Transverse colon (tissue), 4 donors: ENCODE results near the gene FCGR3B. TPM values are rescaled to one million over a fixed set of nuclear protein-coding genes. Genes with fewer than 3 reads are reported as not detected.
A peak's percentile ranks its signal among the peaks of the same experiment; 100 is the strongest.
"Not testable (repeated sequence)": the region's sequence is repeated elsewhere in the genome, so short reads cannot be mapped to it uniquely, and the experiment has no call there.

Experiments used
- DNase-seq: peaks from one replicate; pipeline ENCODE4 v3.0.0-alpha.2; 2019
- H3K27ac ChIP-seq, 4 donors: fragments of 200-600 bp; sonication (generic); 2 replicates each; pipeline ENCODE4 v1.5.1; 2016 to 2018; ENCODE audit warnings: inconsistent platforms in 4 of 4
- H3K27me3 ChIP-seq: fragments of 200-600 bp; sonication (generic); 2 replicates; pipeline ENCODE4 v1.5.1; 2017; ENCODE audit warnings: inconsistent platforms
- H3K36me3 ChIP-seq, 4 donors: fragments of 200-600 bp; sonication (generic); 2 replicates each; pipeline ENCODE4 v1.5.1; 2017 to 2019; ENCODE audit warnings: inconsistent platforms in 4 of 4
- H3K4me1 ChIP-seq, 4 donors: fragments of 200-600 bp; sonication (generic); 2 replicates each; pipeline ENCODE4 v1.5.1; 2017 to 2020; ENCODE audit warnings: inconsistent platforms in 4 of 4
- H3K4me3 ChIP-seq, 4 donors: fragments of 200-600 bp; sonication (generic); 1 replicate in 1 of 4; 2 replicates in 3 of 4; pipeline versions ENCODE4 v1.5.1 to v1.6.1; 2017 to 2019; ENCODE audit warnings: inconsistent platforms in 4 of 4
- H3K9me3 ChIP-seq, 2 donors: fragments of 200-600 bp; sonication (generic); 2 replicates each; pipeline ENCODE4 v1.5.1; 2017 to 2019; ENCODE audit warnings: inconsistent platforms in 2 of 2
- WGBS, 2 donors: methylation state at CpG; one replicate each; pipeline ENCODE4 v1.1.5; 2018; ENCODE audit warnings: low coverage in 1 of 2; 5-methylcytosine and 5-hydroxymethylcytosine counted together
- in situ Hi-C, 4 donors: fragments of 200-750 bp; cut with MboI; loops; one replicate each; pipeline versions ENCODE4 v1.15.0 to v1.15.1; 2017; ENCODE audit warnings: low sequenced_read_pairs in 3 of 4, low pct_ligation_motif_present in 1 of 4, low pct_unique_long_range_greater_than_20kb in 1 of 4
- intact Hi-C: fragments of 100-400 bp; cut with DNase I; formaldehyde crosslinking; loops from one replicate; pipeline ENCODE4 v1.15.1; 2023; ENCODE audit warnings: low total_unique reads
- total RNA-seq, 4 donors: library from RNA; depleted of rRNA; stranded (reverse); fragments of >200 nt; gene quantifications; one replicate each; pipeline ENCODE4 v1.1.0, GENCODE V29; 2016
- TF ChIP-seq, protein P1 (sequence below), 5 experiments: fragments of 200-600 bp in 3 of 5; fragments of 450-650 bp in 2 of 5; sonication (generic) in 3 of 5; IDR thresholded peaks; 1 replicate in 2 of 5; 2 replicates in 3 of 5; pipeline ENCODE4 v1.5.1; 2016 to 2017; ENCODE audit warnings: antibody characterized with exemption in 5 of 5, inconsistent platforms in 3 of 5, mild to moderate bottlenecking in 2 of 5, moderate library complexity in 1 of 5

Gene FCGR3B
- total RNA-seq, 4 donors from 2014 or later: 2.0 TPM; not detected in 3

DNA sequence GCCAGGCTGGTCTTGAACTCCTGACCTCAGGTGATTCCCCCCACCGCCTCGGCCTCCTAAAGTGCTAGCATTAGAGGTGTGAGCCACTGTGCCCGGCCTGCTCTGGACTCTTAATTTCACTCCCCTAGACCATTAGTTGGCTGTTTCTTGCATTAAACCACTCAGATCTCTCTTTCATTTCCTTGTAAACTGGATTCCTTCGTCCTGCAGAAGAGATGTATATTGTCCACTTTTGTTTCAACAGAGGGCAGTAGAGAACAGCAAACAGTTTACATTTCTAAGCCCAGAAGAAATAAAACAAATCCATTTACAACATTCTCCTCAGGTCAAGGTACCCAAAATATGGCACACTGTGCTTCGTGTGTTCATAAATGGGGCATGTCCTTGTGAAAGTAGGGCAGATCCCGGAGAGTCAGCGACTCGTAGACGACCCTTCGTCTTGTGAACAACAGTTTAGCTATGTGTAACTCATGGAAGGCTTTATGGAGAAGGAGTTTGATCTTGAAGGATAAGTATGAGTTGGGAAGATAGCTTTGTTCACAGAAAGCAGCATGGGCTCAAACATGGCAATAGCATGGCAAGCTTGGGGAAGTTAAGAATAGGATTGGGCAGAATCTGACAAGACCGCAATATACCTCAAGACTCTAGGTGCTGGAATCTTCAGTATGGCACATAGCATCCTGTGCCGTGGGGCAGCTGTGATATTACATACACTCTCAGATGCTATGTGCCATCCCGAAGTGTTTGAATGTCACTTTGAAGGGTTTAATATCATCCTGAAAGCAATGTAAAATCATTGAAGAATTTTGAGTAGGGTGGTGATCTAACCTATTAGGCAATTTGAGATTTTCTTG, 16.8 kb upstream of the FCGR3B start:
- H3K4me3 ChIP-seq, H3K27ac ChIP-seq, intact Hi-C loops, DNase-seq, H3K36me3 ChIP-seq, H3K9me3 ChIP-seq, H3K4me1 ChIP-seq: not testable (repeated sequence)
- in situ Hi-C loops: loop anchor here in 3 of 4 donors (25.0 kb wide), 1 partner anchor 90 kb away; the partner anchor contains the start of gene DUSP12 (in 3 of the 3)
- TF ChIP-seq, protein P1, sequence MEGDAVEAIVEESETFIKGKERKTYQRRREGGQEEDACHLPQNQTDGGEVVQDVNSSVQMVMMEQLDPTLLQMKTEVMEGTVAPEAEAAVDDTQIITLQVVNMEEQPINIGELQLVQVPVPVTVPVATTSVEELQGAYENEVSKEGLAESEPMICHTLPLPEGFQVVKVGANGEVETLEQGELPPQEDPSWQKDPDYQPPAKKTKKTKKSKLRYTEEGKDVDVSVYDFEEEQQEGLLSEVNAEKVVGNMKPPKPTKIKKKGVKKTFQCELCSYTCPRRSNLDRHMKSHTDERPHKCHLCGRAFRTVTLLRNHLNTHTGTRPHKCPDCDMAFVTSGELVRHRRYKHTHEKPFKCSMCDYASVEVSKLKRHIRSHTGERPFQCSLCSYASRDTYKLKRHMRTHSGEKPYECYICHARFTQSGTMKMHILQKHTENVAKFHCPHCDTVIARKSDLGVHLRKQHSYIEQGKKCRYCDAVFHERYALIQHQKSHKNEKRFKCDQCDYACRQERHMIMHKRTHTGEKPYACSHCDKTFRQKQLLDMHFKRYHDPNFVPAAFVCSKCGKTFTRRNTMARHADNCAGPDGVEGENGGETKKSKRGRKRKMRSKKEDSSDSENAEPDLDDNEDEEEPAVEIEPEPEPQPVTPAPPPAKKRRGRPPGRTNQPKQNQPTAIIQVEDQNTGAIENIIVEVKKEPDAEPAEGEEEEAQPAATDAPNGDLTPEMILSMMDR (IDR thresholded peaks at IDR 0.05): peak in 4 of 5 experiments; percentile 15 to 30 (median 26)
- peaks cover 11% of the 10 kb centered on the region for H3K27me3 ChIP-seq
- 39% methylated on average over 12 of the region's 13 CpGs; no CpG with 5 or more reads in 1 of the 2 donors for WGBS, 2 donors

DNA sequence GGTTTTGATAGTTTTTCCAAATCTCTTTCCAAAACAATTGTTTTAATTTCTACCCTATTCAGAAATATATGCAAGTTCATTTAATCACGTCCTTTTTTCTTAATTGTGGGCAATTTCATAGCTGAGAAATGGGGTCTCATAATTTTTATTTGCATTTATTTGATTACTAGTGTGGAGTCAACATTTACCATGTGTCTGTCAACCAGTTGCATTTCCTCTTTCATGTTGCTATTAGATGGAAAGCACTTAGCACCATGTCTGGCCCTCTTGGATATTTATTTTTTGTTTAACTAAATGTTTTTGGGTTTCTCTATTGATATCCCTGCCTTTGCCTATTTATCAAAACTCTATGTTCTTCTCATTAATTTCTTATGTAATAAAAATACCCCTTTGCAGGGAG, 13.9 kb upstream of the FCGR3B start:
- H3K36me3 ChIP-seq, H3K4me3 ChIP-seq, DNase-seq, H3K4me1 ChIP-seq, H3K27ac ChIP-seq, intact Hi-C loops, H3K9me3 ChIP-seq: not testable (repeated sequence)
- in situ Hi-C loops: loop anchor here in 3 of 4 donors (25.0 kb wide), 1 partner anchor 92 kb away; the partner anchor contains the start of gene DUSP12 (in 3 of the 3)
- H3K27me3 ChIP-seq: peaks cover 11% of the 10 kb centered on the region
- 48% methylated on average over 1 of the region's 1 CpG; no CpG with 5 or more reads in 1 of the 2 donors for WGBS, 2 donors

DNA sequence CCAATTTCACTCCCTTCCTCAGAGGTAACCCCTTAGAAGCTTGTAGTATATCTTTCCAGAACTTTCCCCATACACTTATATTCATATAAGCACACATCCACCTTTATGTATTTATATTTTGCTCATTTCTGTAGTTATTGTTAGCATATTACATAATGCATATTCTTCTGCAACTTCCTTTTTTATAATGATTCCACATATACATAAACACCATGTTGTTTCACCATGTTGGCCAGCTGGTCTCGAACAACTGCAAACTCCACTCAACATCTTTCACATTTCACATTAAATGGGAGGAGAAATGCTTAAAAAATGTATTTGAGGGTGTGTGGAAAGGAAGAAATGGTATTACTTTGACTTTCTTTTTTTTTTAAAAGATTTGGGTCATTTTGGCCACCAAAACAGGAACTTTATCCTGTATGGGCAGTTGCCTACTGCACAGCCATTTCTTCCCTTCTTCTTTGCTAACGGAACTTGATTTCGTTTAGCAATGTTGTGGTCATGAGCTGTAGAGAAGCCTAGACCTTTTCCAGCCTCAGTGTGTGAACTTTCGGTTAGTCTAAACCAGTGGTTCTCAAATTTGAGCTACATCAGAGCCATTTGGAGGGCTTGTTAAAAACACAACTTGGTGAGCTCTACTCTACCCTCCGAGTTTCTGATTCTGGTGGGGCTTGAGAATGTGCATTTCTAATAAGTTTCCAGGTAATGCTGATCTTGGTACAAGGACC, 12.7 kb upstream of the FCGR3B start:
- H3K27ac ChIP-seq, H3K4me3 ChIP-seq, H3K4me1 ChIP-seq, DNase-seq, H3K36me3 ChIP-seq, H3K9me3 ChIP-seq, H3K27me3 ChIP-seq, intact Hi-C loops: not testable (repeated sequence)
- WGBS, 2 donors: 62% methylated on average over 4 of the region's 5 CpGs; no CpG with 5 or more reads in 1 of the 2 donors
- in situ Hi-C loops: loop anchor here in 3 of 4 donors (25.0 kb wide), 1 partner anchor 94 kb away; the partner anchor contains the start of gene DUSP12 (in 3 of the 3)

DNA sequence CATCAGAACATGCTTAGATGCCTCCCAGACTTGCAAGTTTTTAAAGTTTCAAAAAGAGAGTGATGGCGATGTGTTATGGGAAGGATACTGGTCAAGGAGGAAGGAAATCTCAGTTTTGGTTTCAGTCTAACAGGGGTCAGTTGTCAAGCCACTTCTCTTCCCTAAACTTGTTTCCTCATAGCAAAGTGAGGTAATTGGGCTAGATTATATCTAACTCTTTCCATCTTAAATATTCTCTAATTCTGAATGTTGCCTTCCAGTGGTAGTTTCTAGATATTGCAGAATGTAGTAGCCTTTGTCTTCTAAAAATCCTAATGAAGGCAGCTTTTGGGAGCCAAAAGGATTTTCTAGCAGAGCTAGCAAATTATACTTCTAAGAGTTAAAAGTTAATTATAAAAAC, 11.7 kb upstream of the FCGR3B start:
- H3K27ac ChIP-seq, H3K4me3 ChIP-seq, H3K4me1 ChIP-seq, intact Hi-C loops, H3K9me3 ChIP-seq, H3K36me3 ChIP-seq, H3K27me3 ChIP-seq, DNase-seq: not testable (repeated sequence)
- in situ Hi-C loops: loop anchor here in 3 of 4 donors (25.0 kb wide), 1 partner anchor 95 kb away; the partner anchor contains the start of gene DUSP12 (in 3 of the 3)
- WGBS, 2 donors: 75% methylated on average over 1 of the region's 1 CpG; no CpG with 5 or more reads in 1 of the 2 donors

DNA sequence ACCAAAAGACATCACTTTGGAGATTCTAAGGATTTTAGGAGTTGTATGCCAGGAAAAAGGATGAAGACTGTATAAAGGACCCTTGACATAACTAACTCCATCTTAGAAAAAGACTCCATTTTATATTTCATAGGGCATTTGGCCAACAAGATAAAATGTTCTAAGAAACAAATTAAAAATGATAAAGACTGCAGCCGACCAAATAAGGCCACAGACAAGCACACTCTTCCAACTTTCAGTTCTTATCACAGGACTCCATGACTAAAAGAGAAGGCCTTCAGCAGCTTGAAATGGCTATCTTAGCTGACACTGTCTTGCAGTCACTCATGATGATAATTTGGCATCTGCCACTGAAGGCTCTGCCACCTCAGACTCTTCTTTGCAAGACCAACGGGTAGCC, 8.2 kb upstream of the FCGR3B start:
- H3K27me3 ChIP-seq, intact Hi-C loops, H3K4me1 ChIP-seq, H3K36me3 ChIP-seq, DNase-seq, H3K4me3 ChIP-seq, H3K27ac ChIP-seq, H3K9me3 ChIP-seq: not testable (repeated sequence)
- WGBS, 2 donors: 80% methylated on average over 2 of the region's 2 CpGs; no CpG with 5 or more reads in 1 of the 2 donors
- in situ Hi-C loops: loop anchor here in 3 of 4 donors (25.0 kb wide), 1 partner anchor 98 kb away; the partner anchor contains the start of gene DUSP12 (in 3 of the 3)

DNA sequence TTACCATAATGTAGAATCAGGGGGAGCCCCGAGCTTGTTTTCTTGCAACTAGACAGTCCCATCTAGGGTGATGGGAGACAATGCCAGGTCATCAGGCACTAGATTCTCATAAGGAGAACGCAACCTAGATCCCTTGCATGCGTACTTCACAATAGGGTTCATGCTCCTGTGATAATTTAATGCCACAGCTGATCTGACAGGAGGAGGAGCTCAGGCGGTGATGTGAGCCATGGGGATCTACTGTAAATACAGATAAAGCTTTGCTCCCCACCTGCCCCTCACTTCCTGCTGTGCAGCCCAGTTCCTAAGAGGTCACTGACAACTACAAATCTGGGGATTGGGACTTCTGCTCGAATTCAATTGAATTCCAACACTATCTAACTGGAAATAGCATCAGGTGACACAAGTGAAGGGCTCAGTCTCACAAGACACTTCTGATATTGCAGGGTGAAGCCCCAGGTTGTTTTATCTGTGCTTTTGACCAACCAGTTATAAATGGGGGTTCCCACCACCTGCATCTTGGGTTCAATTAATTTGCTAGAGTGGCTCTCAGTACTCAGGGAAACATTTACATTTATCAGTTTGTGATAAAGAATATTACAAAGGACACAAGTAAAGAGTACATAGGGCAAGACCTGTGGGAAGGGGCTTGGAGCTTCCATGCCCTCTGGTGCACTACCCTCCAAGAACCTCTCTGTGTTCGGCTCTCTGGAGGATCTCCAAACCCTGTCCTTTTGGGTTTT, 7.4 kb upstream of the FCGR3B start:
- DNase-seq, H3K4me1 ChIP-seq, intact Hi-C loops, H3K27ac ChIP-seq, H3K4me3 ChIP-seq, H3K36me3 ChIP-seq, H3K27me3 ChIP-seq, H3K9me3 ChIP-seq: not testable (repeated sequence)
- in situ Hi-C loops: loop anchor here in 3 of 4 donors (25.0 kb wide), 1 partner anchor 99 kb away; the partner anchor contains the start of gene DUSP12 (in 3 of the 3)
- 75% methylated on average over 4 of the region's 6 CpGs; no CpG with 5 or more reads in 1 of the 2 donors for WGBS, 2 donors

DNA sequence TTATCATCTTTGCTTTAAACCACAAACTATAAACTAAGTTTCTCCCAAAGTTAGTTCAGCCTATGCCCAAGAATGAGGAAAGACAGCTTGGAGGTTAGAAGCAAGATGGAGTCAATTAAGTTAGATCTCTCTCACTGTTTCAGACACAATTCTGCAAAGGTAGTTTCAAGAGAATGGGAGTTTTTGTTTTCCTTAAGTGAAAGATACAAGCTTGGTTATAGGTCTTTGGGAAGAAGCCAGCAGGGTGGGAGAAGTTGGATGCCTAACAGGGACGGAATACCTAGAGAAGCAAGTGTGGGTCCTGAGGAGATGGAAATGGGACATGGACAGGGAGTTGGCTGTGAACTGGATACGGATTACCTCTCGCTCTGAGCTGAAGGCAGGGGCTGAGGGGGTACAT, 6.0 kb upstream of the FCGR3B start:
- WGBS, 2 donors: 68 to 90% methylated on average over 3 of the region's 3 CpGs
- H3K4me1 ChIP-seq, H3K4me3 ChIP-seq, H3K27ac ChIP-seq, H3K9me3 ChIP-seq, intact Hi-C loops, H3K27me3 ChIP-seq, H3K36me3 ChIP-seq, DNase-seq: not testable (repeated sequence)
- in situ Hi-C loops: loop anchor here in 3 of 4 donors (25.0 kb wide), 1 partner anchor 100 kb away; the partner anchor contains the start of gene DUSP12 (in 3 of the 3)

DNA sequence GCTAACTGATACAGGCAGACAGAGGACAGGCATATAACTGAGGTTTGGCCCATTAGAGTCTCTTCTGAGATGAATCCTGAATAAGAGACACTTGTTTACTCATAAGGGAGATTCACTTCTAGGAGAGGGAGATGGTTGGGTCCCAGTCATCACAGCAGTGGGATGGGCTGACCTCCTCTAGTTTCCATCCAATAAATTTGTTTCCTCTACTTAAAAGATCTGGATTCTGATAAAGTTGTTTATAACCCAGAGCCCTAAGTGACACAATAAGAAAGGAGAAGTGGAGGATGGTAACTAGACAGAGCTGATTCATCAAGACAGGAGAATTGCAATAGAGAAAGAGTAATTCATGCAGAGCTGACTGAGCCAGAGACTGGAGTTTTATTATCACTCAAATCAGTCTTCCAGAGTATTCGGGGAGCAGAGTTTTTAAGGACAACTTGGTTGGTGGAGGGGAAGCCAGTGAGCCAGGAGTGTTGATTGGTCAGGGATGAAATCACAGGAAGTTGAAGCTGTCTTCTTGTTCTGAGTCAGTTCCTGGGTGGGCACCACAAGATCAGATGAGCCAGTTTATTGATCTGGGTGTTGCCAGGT, 5.3 kb upstream of the FCGR3B start:
- H3K27ac ChIP-seq, DNase-seq, H3K4me3 ChIP-seq, H3K4me1 ChIP-seq, H3K36me3 ChIP-seq, H3K9me3 ChIP-seq, intact Hi-C loops, H3K27me3 ChIP-seq: not testable (repeated sequence)
- in situ Hi-C loops: loop anchor here in 3 of 4 donors (25.0 kb wide), 1 partner anchor 101 kb away; the partner anchor contains the start of gene DUSP12 (in 3 of the 3)
- WGBS, 2 donors: 43% methylated on average over 1 of the region's 1 CpG; no CpG with 5 or more reads in 1 of the 2 donors
